H9 (cell line): ENCODE data around the gene INO80. TPM values are rescaled to one million over a fixed set of nuclear protein-coding genes. Genes with fewer than 3 reads are reported as not detected.

Source experiments
- DNase-seq: peaks from one replicate; pipeline ENCODE4 v3.0.0-alpha.2; 2017
- H2AFZ ChIP-seq: one replicate; pipeline ENCODE4 v1.6.1; 2013; ENCODE audit warnings: mild to moderate bottlenecking, low read length, control low read depth, moderate library complexity
- H2AK5ac ChIP-seq: 2 replicates; pipeline ENCODE4 v1.6.1; 2013; ENCODE audit warnings: low read length, control low read depth, mixed read lengths; ENCODE audit not compliant: insufficient read length
- H2BK120ac ChIP-seq: one replicate; pipeline ENCODE4 v1.6.1; 2013; ENCODE audit warnings: low read depth, mild to moderate bottlenecking, low read length, control low read depth, inconsistent platforms; ENCODE audit not compliant: poor library complexity, severe bottlenecking
- H2BK12ac ChIP-seq: 2 replicates; pipeline ENCODE4 v1.6.1; 2013; ENCODE audit warnings: low read length, control low read depth, mixed read lengths, low read depth; ENCODE audit not compliant: insufficient read length
- H2BK15ac ChIP-seq: 2 replicates; pipeline ENCODE4 v1.6.1; 2013; ENCODE audit warnings: low read depth, low read length, control low read depth
- H2BK20ac ChIP-seq: one replicate; pipeline ENCODE4 v1.6.1; 2013; ENCODE audit warnings: low read depth, mild to moderate bottlenecking, low read length, control low read depth, inconsistent platforms; ENCODE audit not compliant: poor library complexity, severe bottlenecking
- H2BK5ac ChIP-seq: 2 replicates; pipeline ENCODE4 v1.6.1; 2013; ENCODE audit warnings: low read length, control low read depth, mixed read lengths; ENCODE audit not compliant: insufficient read length
- H3K14ac ChIP-seq: 2 replicates; pipeline ENCODE4 v1.6.1; 2013; ENCODE audit warnings: low read length, control low read depth; ENCODE audit not compliant: insufficient read depth
- H3K18ac ChIP-seq: 2 replicates; pipeline ENCODE4 v1.6.1; 2013; ENCODE audit warnings: low read depth, mild to moderate bottlenecking, mixed read lengths, low read length, control low read depth; ENCODE audit not compliant: insufficient read length
- H3K23ac ChIP-seq: 2 replicates; pipeline ENCODE4 v1.6.1; 2013; ENCODE audit warnings: low read length, control low read depth, mixed read lengths, low read depth; ENCODE audit not compliant: insufficient read length
- H3K23me2 ChIP-seq: 2 replicates; pipeline ENCODE4 v1.6.1; 2013; ENCODE audit warnings: low read depth, mild to moderate bottlenecking, mixed read lengths, low read length, control low read depth; ENCODE audit not compliant: insufficient read length, poor library complexity, severe bottlenecking
- H3K27ac ChIP-seq: 2 replicates; pipeline ENCODE4 v1.5.1; 2013; ENCODE audit warnings: low read length, control low read depth, mixed read lengths, low read depth; ENCODE audit not compliant: insufficient read length
- H3K27me3 ChIP-seq: 2 replicates; pipeline ENCODE4 v1.6.1; 2013; ENCODE audit warnings: low read length, control low read depth, inconsistent platforms; ENCODE audit not compliant: insufficient read depth
- H3K4ac ChIP-seq: 2 replicates; pipeline ENCODE4 v1.6.1; 2013; ENCODE audit warnings: low read depth, mild to moderate bottlenecking, control low read depth, inconsistent platforms, low read length, moderate library complexity
- H3K4me1 ChIP-seq: 2 replicates; pipeline ENCODE4 v1.6.1; 2013; ENCODE audit warnings: low read length, control low read depth, inconsistent platforms; ENCODE audit not compliant: insufficient read depth
- H3K4me2 ChIP-seq: 2 replicates; pipeline ENCODE4 v1.6.1; 2013; ENCODE audit warnings: low read length, control low read depth, mixed read lengths; ENCODE audit not compliant: insufficient read length, insufficient read depth
- H3K56ac ChIP-seq: 2 replicates; pipeline ENCODE4 v1.6.1; 2013; ENCODE audit warnings: low read depth, mild to moderate bottlenecking, mixed read lengths, low read length, control low read depth; ENCODE audit not compliant: insufficient read length
- H3K79me1 ChIP-seq: 2 replicates; pipeline ENCODE4 v1.6.1; 2013; ENCODE audit warnings: low read depth, mild to moderate bottlenecking, moderate library complexity, low read length, control low read depth, inconsistent platforms; ENCODE audit not compliant: insufficient read depth, poor library complexity, severe bottlenecking
- H3K79me2 ChIP-seq: 2 replicates; pipeline ENCODE4 v1.6.1; 2013; ENCODE audit warnings: low read length, control low read depth, inconsistent platforms; ENCODE audit not compliant: insufficient read depth
- H3K9ac ChIP-seq: 2 replicates; pipeline ENCODE4 v1.6.1; 2013; ENCODE audit warnings: low read length, control low read depth, mixed read lengths; ENCODE audit not compliant: insufficient read length; ENCODE audit errors: extremely low read depth
- H3K9me3 ChIP-seq: one replicate; pipeline ENCODE4 v1.6.1; 2013; ENCODE audit warnings: low read depth, low read length, inconsistent platforms; ENCODE audit not compliant: control insufficient read depth
- H3T11ph ChIP-seq: one replicate; pipeline ENCODE4 v1.6.1; 2013; ENCODE audit warnings: mild to moderate bottlenecking, low read length, control low read depth, inconsistent platforms
- H4K20me1 ChIP-seq: one replicate; pipeline ENCODE4 v1.6.1; 2013; ENCODE audit not compliant: control insufficient read depth, insufficient read length, insufficient read depth
- H4K5ac ChIP-seq: 2 replicates; pipeline ENCODE4 v1.6.1; 2013; ENCODE audit warnings: low read depth, mild to moderate bottlenecking, mixed read lengths, low read length, control low read depth; ENCODE audit not compliant: insufficient read length
- H4K8ac ChIP-seq: replicated peaks from 2 replicates; pipeline ENCODE4 v1.6.1; 2013; ENCODE audit warnings: low read length, control low read depth, mixed read lengths, low read depth; ENCODE audit not compliant: insufficient read length
- H4K91ac ChIP-seq: 2 replicates; pipeline ENCODE4 v1.6.1; 2013; ENCODE audit warnings: low read depth, mild to moderate bottlenecking, moderate library complexity, mixed read lengths, low read length, control low read depth; ENCODE audit not compliant: insufficient read length
- H3K27ac Mint-ChIP-seq, 3 experiments: 2 replicates in 2 of 3; 3 replicates in 1 of 3; pipeline ENCODE4 v1.8.0; 2020 to 2021; ENCODE audit warnings: mixed read lengths in 3 of 3, mild to moderate bottlenecking in 1 of 3, moderate library complexity in 1 of 3
- H3K27me3 Mint-ChIP-seq: 2 replicates; pipeline ENCODE4 v1.8.0; 2021; ENCODE audit warnings: low read depth, mild to moderate bottlenecking, moderate library complexity, mixed read lengths
- H3K36me3 Mint-ChIP-seq, 3 experiments: 2 replicates in 2 of 3; 3 replicates in 1 of 3; pipeline ENCODE4 v1.8.0; 2020 to 2021; ENCODE audit warnings: low read depth in 3 of 3, mixed read lengths in 3 of 3; ENCODE audit not compliant: insufficient read depth in 1 of 3
- H3K4me1 Mint-ChIP-seq, 2 experiments: 2 replicates each; pipeline ENCODE4 v1.8.0; 2020; ENCODE audit warnings: mixed read lengths in 2 of 2
- H3K4me3 Mint-ChIP-seq, 2 experiments: 2 replicates in 1 of 2; 3 replicates in 1 of 2; pipeline ENCODE4 v1.8.0; 2020 to 2021; ENCODE audit warnings: mild to moderate bottlenecking in 2 of 2, mixed read lengths in 2 of 2, moderate library complexity in 1 of 2
- H3K9me3 Mint-ChIP-seq, 2 experiments: 2 replicates in 1 of 2; 3 replicates in 1 of 2; pipeline ENCODE4 v1.8.0; 2020; ENCODE audit warnings: mild to moderate bottlenecking in 2 of 2, mixed read lengths in 2 of 2, moderate library complexity in 1 of 2
- WGBS: extraction: QIAGEN DNeasy Blood & Tissue Kit; methylation state at CpG from one replicate; pipeline ENCODE4 v1.1.7; 2013; ENCODE audit warnings: missing lambda C conversion rate, low lambda C conversion rate, mixed read lengths; ENCODE audit not compliant: insufficient read length; ENCODE audit errors: extremely low coverage; 5-methylcytosine and 5-hydroxymethylcytosine counted together
- total RNA-seq: library from RNA; stranded (reverse); gene quantifications from 2 replicates; pipeline ENCODE4 v1.2.1, GENCODE V29; 2021
- TF ChIP-seq, protein P1 (sequence below): fragments of 200-600 bp; sonication (generic); conservative IDR thresholded peaks from 3 replicates; pipeline ENCODE4 v1.8.0; 2021; ENCODE audit warnings: antibody characterized with exemption, mild to moderate bottlenecking

INO80 gene
- total RNA-seq, 1 experiment from 2014 or later, result 29.2 TPM

DNA sequence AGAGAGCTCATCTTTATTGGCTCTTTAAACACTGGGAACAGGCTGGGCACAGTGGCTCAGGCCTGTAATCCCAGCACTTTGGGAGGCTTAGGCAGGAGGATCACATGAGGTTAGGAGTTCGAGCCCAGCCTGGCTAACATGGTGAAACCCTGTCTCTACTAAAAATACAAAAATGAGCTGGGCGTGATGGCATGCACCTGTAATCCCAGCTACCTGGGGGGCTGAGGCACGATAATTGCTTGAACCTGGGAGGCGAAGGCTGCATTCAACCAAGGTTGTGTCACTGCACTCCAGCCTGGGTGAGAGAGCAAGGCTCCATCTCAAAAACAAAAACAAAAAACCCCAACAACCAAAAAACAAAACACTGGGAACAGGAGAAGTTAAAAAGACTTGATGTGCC is 90.7 kb downstream of the INO80 start:
- DNase-seq, result no peak
- Histone ChIP-seq H4K91ac (no peak overlapping the region), H2AFZ (no peak overlapping the region), H3K23ac (no peak overlapping the region), H3K18ac (no peak overlapping the region), H3K27me3 (no peaks in the 10 kb centered on the region), H2BK5ac (no peak overlapping the region), H3K56ac (no peak overlapping the region), H2BK15ac (no peak overlapping the region), H3K4ac (no peak overlapping the region), H3K9me3 (no peaks in the 10 kb centered on the region), H2BK20ac (no peak overlapping the region), H3K4me1 (no peaks in the 10 kb centered on the region), H3K23me2 (no peaks in the 10 kb centered on the region), H4K5ac (no peak overlapping the region), H3K4me2 (no peak overlapping the region), H2BK12ac (no peak overlapping the region), H3K9ac (no peak overlapping the region), H4K8ac (no peak overlapping the region), H3K14ac (no peak overlapping the region), H3T11ph (no peak overlapping the region), H4K20me1 (no peaks in the 10 kb centered on the region), H3K79me2 (no peaks in the 10 kb centered on the region), H2AK5ac (no peak overlapping the region), H3K27ac (no peak overlapping the region), H3K79me1 (no peaks in the 10 kb centered on the region), H2BK120ac (no peak overlapping the region)
- Mint-ChIP-seq H3K9me3 (no peaks in the 10 kb centered on the region), H3K27ac (no peak overlapping the region), H3K4me1 (no peaks in the 10 kb centered on the region), H3K4me3 (no peak overlapping the region), H3K27me3 (no peaks in the 10 kb centered on the region), H3K36me3 (peaks cover 8 to 34% (median 22%) of the 10 kb centered on the region in 3 experiments; a peak in 5 of 7 replicates)
- WGBS, result no CpG with 5 or more reads among the region's 4 CpGs
- TF ChIP-seq, protein P1, sequence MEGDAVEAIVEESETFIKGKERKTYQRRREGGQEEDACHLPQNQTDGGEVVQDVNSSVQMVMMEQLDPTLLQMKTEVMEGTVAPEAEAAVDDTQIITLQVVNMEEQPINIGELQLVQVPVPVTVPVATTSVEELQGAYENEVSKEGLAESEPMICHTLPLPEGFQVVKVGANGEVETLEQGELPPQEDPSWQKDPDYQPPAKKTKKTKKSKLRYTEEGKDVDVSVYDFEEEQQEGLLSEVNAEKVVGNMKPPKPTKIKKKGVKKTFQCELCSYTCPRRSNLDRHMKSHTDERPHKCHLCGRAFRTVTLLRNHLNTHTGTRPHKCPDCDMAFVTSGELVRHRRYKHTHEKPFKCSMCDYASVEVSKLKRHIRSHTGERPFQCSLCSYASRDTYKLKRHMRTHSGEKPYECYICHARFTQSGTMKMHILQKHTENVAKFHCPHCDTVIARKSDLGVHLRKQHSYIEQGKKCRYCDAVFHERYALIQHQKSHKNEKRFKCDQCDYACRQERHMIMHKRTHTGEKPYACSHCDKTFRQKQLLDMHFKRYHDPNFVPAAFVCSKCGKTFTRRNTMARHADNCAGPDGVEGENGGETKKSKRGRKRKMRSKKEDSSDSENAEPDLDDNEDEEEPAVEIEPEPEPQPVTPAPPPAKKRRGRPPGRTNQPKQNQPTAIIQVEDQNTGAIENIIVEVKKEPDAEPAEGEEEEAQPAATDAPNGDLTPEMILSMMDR, result no peak
